Loucy (cell line): Measurements from ENCODE around the gene FGFBP3.
A peak's percentile ranks its signal among the peaks of the same experiment; 100 is the strongest.

ENCODE experiments used
- H2AFZ ChIP-seq: fragments of 200-600 bp; sonication (generic); 2 replicates; pipeline ENCODE4 v1.6.0; 2016; ENCODE audit warnings: antibody characterized with exemption, mild to moderate bottlenecking, low read length, moderate library complexity
- H3F3A ChIP-seq: fragments of 200-600 bp; 2 replicates; pipeline ENCODE4 v1.6.0; 2016; ENCODE audit warnings: antibody characterized with exemption, low read depth, mild to moderate bottlenecking
- H3K27me3 ChIP-seq: fragments of 200-600 bp; sonication (generic); 2 replicates; pipeline ENCODE4 v1.6.1; 2014; ENCODE audit warnings: low read length, mild to moderate bottlenecking; ENCODE audit not compliant: insufficient read depth, poor library complexity, severe bottlenecking
- H3K36me3 ChIP-seq: fragments of 200-600 bp; sonication (generic); 2 replicates; pipeline ENCODE4 v1.6.1; 2016; ENCODE audit warnings: low read length; ENCODE audit not compliant: insufficient read depth
- H3K4me1 ChIP-seq: fragments of 200-600 bp; sonication (generic); 2 replicates; pipeline ENCODE4 v1.5.1; 2014; ENCODE audit warnings: low read length, mild to moderate bottlenecking; ENCODE audit not compliant: insufficient read depth, poor library complexity, severe bottlenecking
- H3K4me2 ChIP-seq: fragments of 200-600 bp; sonication (generic); 2 replicates; pipeline ENCODE4 v1.6.0; 2014; ENCODE audit warnings: antibody characterized with exemption, low read length, low read depth, mild to moderate bottlenecking; ENCODE audit not compliant: poor library complexity, severe bottlenecking
- H3K4me3 ChIP-seq: fragments of 200-600 bp; sonication (generic); 2 replicates; pipeline ENCODE4 v1.5.1; 2014; ENCODE audit warnings: low read length, mild to moderate bottlenecking, mixed read lengths; ENCODE audit not compliant: poor library complexity, severe bottlenecking
- H3K79me2 ChIP-seq: fragments of 200-600 bp; sonication (generic); 2 replicates; pipeline ENCODE4 v1.6.1; 2014; ENCODE audit warnings: low read length; ENCODE audit not compliant: insufficient read depth
- H3K9ac ChIP-seq: fragments of 200-600 bp; sonication (generic); 2 replicates; pipeline ENCODE4 v1.6.0; 2014; ENCODE audit warnings: mild to moderate bottlenecking, low read depth, low read length, moderate library complexity; ENCODE audit not compliant: poor library complexity, severe bottlenecking
- H3K9me2 ChIP-seq: fragments of 200-600 bp; sonication (generic); replicated peaks from 2 replicates; pipeline ENCODE4 v1.6.1; 2016; ENCODE audit warnings: low read depth, low read length, mixed read lengths
- H3K9me3 ChIP-seq: fragments of 200-600 bp; sonication (generic); 2 replicates; pipeline ENCODE4 v1.6.1; 2014; ENCODE audit warnings: mild to moderate bottlenecking, antibody characterized with exemption, low read length, low read depth; ENCODE audit not compliant: insufficient read depth
- H4K20me1 ChIP-seq: fragments of 200-600 bp; sonication (generic); 2 replicates; pipeline ENCODE4 v1.6.0; 2014; ENCODE audit warnings: antibody characterized with exemption, low read length, mild to moderate bottlenecking; ENCODE audit not compliant: insufficient read depth, poor library complexity, severe bottlenecking
- CTCF ChIP-seq: fragments of 200-600 bp; sonication (generic); conservative IDR thresholded peaks from 2 replicates; pipeline ENCODE4 v1.5.1; 2014; ENCODE audit warnings: mild to moderate bottlenecking, antibody characterized with exemption, low read length
- EZH2phosphoT487 ChIP-seq: fragments of 200-600 bp; IDR thresholded peaks from 2 replicates; pipeline ENCODE4 v1.6.1; 2018; ENCODE audit warnings: antibody characterized with exemption, mild to moderate bottlenecking, moderate library complexity, borderline replicate concordance

The FGFBP3 gene, protein sequence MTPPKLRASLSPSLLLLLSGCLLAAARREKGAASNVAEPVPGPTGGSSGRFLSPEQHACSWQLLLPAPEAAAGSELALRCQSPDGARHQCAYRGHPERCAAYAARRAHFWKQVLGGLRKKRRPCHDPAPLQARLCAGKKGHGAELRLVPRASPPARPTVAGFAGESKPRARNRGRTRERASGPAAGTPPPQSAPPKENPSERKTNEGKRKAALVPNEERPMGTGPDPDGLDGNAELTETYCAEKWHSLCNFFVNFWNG

GRCh38 chr10:91909117-91909677 lies at the start of gene FGFBP3:
TSS of gene FGFBP3 (minus strand) at chr10:91909486. CDS start at chr10:91908969, 517 bp downstream.
- H3F3A ChIP-seq: peaks cover 6% of the 10 kb centered on the region; the same call in 1 of the 2 replicates
- H4K20me1 ChIP-seq: no peaks in the 10 kb centered on the region
- no peaks in the 10 kb centered on the region for H3K36me3 ChIP-seq
- peak within 1 kb of the TSS; percentile 94 for H2AFZ ChIP-seq
- no peaks in the 10 kb centered on the region for H3K27me3 ChIP-seq
- H3K9me3 ChIP-seq: no peaks in the 10 kb centered on the region
- H3K4me3 ChIP-seq: peak within 1 kb of the TSS; percentile 85
- TF ChIP-seq CTCF (peak; percentile 13; the same call in 1 of the 2 replicates), EZH2phosphoT487 (no peak)
- H3K9ac ChIP-seq: peak within 1 kb of the TSS; percentile 75
- H3K4me2 ChIP-seq: peak within 1 kb of the TSS; percentile 95
- H3K4me1 ChIP-seq: peaks cover 17% of the 10 kb centered on the region
- no peaks in the 10 kb centered on the region for H3K9me2 ChIP-seq
- H3K79me2 ChIP-seq: peaks cover 16% of the 10 kb centered on the region

GRCh38 chr10:91957091-91957490 lies 47.8 kb upstream of the FGFBP3 start:
- Histone ChIP-seq H3F3A (no peaks in the 10 kb centered on the region), H3K9ac (no peak overlapping the region), H3K4me1 (no peaks in the 10 kb centered on the region), H3K9me2 (no peaks in the 10 kb centered on the region), H3K9me3 (no peaks in the 10 kb centered on the region), H3K79me2 (no peaks in the 10 kb centered on the region), H4K20me1 (no peaks in the 10 kb centered on the region), H3K36me3 (peaks cover 96% of the 10 kb centered on the region), H2AFZ (no peak overlapping the region), H3K4me3 (no peak overlapping the region), H3K27me3 (no peaks in the 10 kb centered on the region), H3K4me2 (no peak overlapping the region)
- TF ChIP-seq CTCF (no peak), EZH2phosphoT487 (no peak)

GRCh38 chr10:91955114-91955513 lies 45.8 kb upstream of the FGFBP3 start:
- no peaks in the 10 kb centered on the region for H3K27me3 ChIP-seq
- H3K4me3 ChIP-seq: no peak overlapping the region
- no peak overlapping the region for H3K9ac ChIP-seq
- H3K79me2 ChIP-seq: no peaks in the 10 kb centered on the region
- no peak for TF ChIP-seq CTCF
- no peak for TF ChIP-seq EZH2phosphoT487
- H2AFZ ChIP-seq: no peak overlapping the region
- no peak overlapping the region for H3K4me2 ChIP-seq
- no peaks in the 10 kb centered on the region for H3K4me1 ChIP-seq
- no peaks in the 10 kb centered on the region for H4K20me1 ChIP-seq
- no peaks in the 10 kb centered on the region for H3K9me3 ChIP-seq
- no peaks in the 10 kb centered on the region for H3K9me2 ChIP-seq
- H3F3A ChIP-seq: no peaks in the 10 kb centered on the region
- H3K36me3 ChIP-seq: peaks cover 92% of the 10 kb centered on the region
